ENCODE data around the gene AQP12B. TPM values are rescaled to one million over a fixed set of nuclear protein-coding genes. Genes with fewer than 3 reads are reported as not detected.
"Not testable (repeated sequence)": the region's sequence is repeated elsewhere in the genome, so short reads cannot be mapped to it uniquely, and the experiment has no call there.

Gene AQP12B
- total RNA-seq, 2 donors from 2014 or later: 0.85 to 2.4 TPM

- intact Hi-C loops (cut with DNase I, micrococcal nuclease): loop anchor here in 1 of 2 donors (10.0 kb wide), 1 partner anchor 190 kb away; no protein-coding TSS in a partner anchor
- no peak for DNase-seq
- no peak for ATAC-seq
Observed at GRCh38 chr2:240704651-240705050, 22.0 kb upstream of the AQP12B start.

- DNase-seq (no peak), ATAC-seq (no peak)
- intact Hi-C loops (cut with DNase I, micrococcal nuclease): loop anchor here in 1 of 2 donors (10.0 kb wide), 1 partner anchor 189 kb away; no protein-coding TSS in a partner anchor
Observed at GRCh38 chr2:240703417-240704341, 21.0 kb upstream of the AQP12B start.

GRCh38 chr2:240702640-240703011, 19.9 kb upstream of the AQP12B start:
- no peak for ATAC-seq
- intact Hi-C loops (cut with DNase I, micrococcal nuclease): loop anchor here in 1 of 2 donors (10.0 kb wide), 1 partner anchor 188 kb away; no protein-coding TSS in a partner anchor
- DNase-seq: no peak

GRCh38 chr2:240701736-240702639, 19.3 kb upstream of the AQP12B start:
- ATAC-seq (no peak), DNase-seq (no peak)
- intact Hi-C loops (cut with DNase I, micrococcal nuclease): loop anchor here in 1 of 2 donors (10.0 kb wide), 1 partner anchor 187 kb away; no protein-coding TSS in a partner anchor

- no peak for DNase-seq
- intact Hi-C loops (cut with DNase I, micrococcal nuclease): loop anchor here in 1 of 2 donors (10.0 kb wide), 1 partner anchor 186 kb away; no protein-coding TSS in a partner anchor
- no peak for ATAC-seq
Observed at GRCh38 chr2:240701091-240701735, 18.5 kb upstream of the AQP12B start.

GRCh38 chr2:240700616-240701015, 17.9 kb upstream of the AQP12B start:
- ATAC-seq, DNase-seq: not testable (repeated sequence)
- intact Hi-C loops (cut with DNase I, micrococcal nuclease): loop anchor here in 1 of 2 donors (10.0 kb wide), 1 partner anchor 186 kb away; no protein-coding TSS in a partner anchor

GRCh38 chr2:240699835-240700234, 17.1 kb upstream of the AQP12B start:
- intact Hi-C loops (cut with DNase I, micrococcal nuclease): loop anchor here in 1 of 2 donors (10.0 kb wide), 1 partner anchor 185 kb away; no protein-coding TSS in a partner anchor
- DNase-seq, ATAC-seq: not testable (repeated sequence)

- ATAC-seq (peak; percentile 54), DNase-seq (peak in 1 of 2 donors; percentile 16)
- intact Hi-C loops (cut with DNase I, micrococcal nuclease): not testable (repeated sequence)
Observed at GRCh38 chr2:240698852-240699561, 16.3 kb upstream of the AQP12B start.

GRCh38 chr2:240696469-240696868, 13.8 kb upstream of the AQP12B start:
- ATAC-seq: peak; percentile 57
- DNase-seq; intact Hi-C loops (cut with DNase I, micrococcal nuclease): not testable (repeated sequence)

GRCh38 chr2:240695593-240695992, 12.9 kb upstream of the AQP12B start:
- ATAC-seq; intact Hi-C loops (cut with DNase I, micrococcal nuclease); DNase-seq: not testable (repeated sequence)

GRCh38 chr2:240694304-240694703, 11.6 kb upstream of the AQP12B start:
- ATAC-seq: peak; percentile 77
- DNase-seq; intact Hi-C loops (cut with DNase I, micrococcal nuclease): not testable (repeated sequence)

GRCh38 chr2:240692583-240693561, 10.2 kb upstream of the AQP12B start:
- DNase-seq; intact Hi-C loops (cut with DNase I, micrococcal nuclease); ATAC-seq: not testable (repeated sequence)

GRCh38 chr2:240691631-240692420, 9.1 kb upstream of the AQP12B start, which contains the start of gene AQP12A:
Gene AQP12A (plus strand): TSS chr2:240691866. CDS start chr2:240691914, 48 bp downstream.
- DNase-seq; intact Hi-C loops (cut with DNase I, micrococcal nuclease): not testable (repeated sequence)
- peak; percentile 9 for ATAC-seq

GRCh38 chr2:240691075-240691427, 8.4 kb upstream of the AQP12B start:
- intact Hi-C loops (cut with DNase I, micrococcal nuclease); DNase-seq: not testable (repeated sequence)
- ATAC-seq: peak; percentile 44

GRCh38 chr2:240690421-240691074, 7.9 kb upstream of the AQP12B start:
- intact Hi-C loops (cut with DNase I, micrococcal nuclease); DNase-seq: not testable (repeated sequence)
- ATAC-seq: peak; percentile 74
